HepG2 (cell line): ENCODE measurements around the gene SHE. TPM values are rescaled to one million over a fixed set of nuclear protein-coding genes. Genes with fewer than 3 reads are reported as not detected.

Experiments
- ATF2 ChIP-seq: sonication (generic); formaldehyde crosslinking; IDR thresholded peaks from 2 replicates; pipeline ENCODE4 v1.4.0; 2020; ENCODE audit warnings: missing genetic modification reagents
- CTCF ChIP-seq: sonication (generic); formaldehyde crosslinking; IDR thresholded peaks from 2 replicates; pipeline ENCODE4 v1.5.0; 2020; ENCODE audit warnings: mild to moderate bottlenecking, missing genetic modification reagents, moderate library complexity
- ELF1 ChIP-seq: sonication (generic); formaldehyde crosslinking; IDR thresholded peaks from 2 replicates; pipeline ENCODE4 v1.4.0; 2020; ENCODE audit warnings: missing genetic modification reagents
- GABPA ChIP-seq, 2 experiments: IDR thresholded peaks; 2 replicates each; pipeline ENCODE4 v1.6.1; 2011 to 2016; ENCODE audit warnings: low read depth in 2 of 2, low read length in 1 of 2, missing biosample characterization in 1 of 2, missing genetic modification characterization in 1 of 2
- HNF1A ChIP-seq, 2 experiments: sonication (generic) in 1 of 2; formaldehyde crosslinking in 1 of 2; IDR thresholded peaks; 2 replicates each; pipeline versions ENCODE4 v1.4.0 to v1.6.1; 2016 to 2020; ENCODE audit warnings: borderline replicate concordance in 1 of 2, low read depth in 1 of 2, mild to moderate bottlenecking in 1 of 2, missing genetic modification reagents in 1 of 2
- KDM2A ChIP-seq: sonication (generic); formaldehyde crosslinking; IDR thresholded peaks from 2 replicates; pipeline ENCODE4 v1.4.0; 2020; ENCODE audit warnings: low read depth, missing genetic modification reagents, borderline replicate concordance
- MAF1 ChIP-seq: sonication (generic); formaldehyde crosslinking; IDR thresholded peaks from 2 replicates; pipeline ENCODE4 v1.5.0; 2020; ENCODE audit warnings: missing genetic modification reagents, borderline replicate concordance
- NR2F6 ChIP-seq, 2 experiments: IDR thresholded peaks; 2 replicates each; pipeline ENCODE4 v1.6.1; 2016; ENCODE audit warnings: antibody characterized with exemption in 1 of 2, mild to moderate bottlenecking in 1 of 2
- PHF8 ChIP-seq: sonication (generic); formaldehyde crosslinking; IDR thresholded peaks from 2 replicates; pipeline ENCODE4 v1.5.0; 2020; ENCODE audit warnings: missing genetic modification reagents
- PITX1 ChIP-seq: sonication (generic); formaldehyde crosslinking; IDR thresholded peaks from 2 replicates; pipeline ENCODE4 v1.5.1; 2020; ENCODE audit warnings: mild to moderate bottlenecking, missing genetic modification reagents
- SMC3 ChIP-seq: IDR thresholded peaks from 2 replicates; pipeline ENCODE4 v1.6.1; 2011; ENCODE audit warnings: low read length, improper control_type of control experiment
- TSC22D2 ChIP-seq: sonication (generic); formaldehyde crosslinking; IDR thresholded peaks from 2 replicates; pipeline ENCODE4 v1.5.1; 2020; ENCODE audit warnings: missing genetic modification reagents, mild to moderate bottlenecking, borderline replicate concordance
- ZNF609 ChIP-seq: sonication (generic); formaldehyde crosslinking; IDR thresholded peaks from 2 replicates; pipeline ENCODE4 v1.4.0; 2020; ENCODE audit warnings: mild to moderate bottlenecking, missing genetic modification reagents, borderline replicate concordance
- polyA plus RNA-seq, 8 experiments: library from polyadenylated mRNA; depleted of rRNA in 3 of 8; stranded (reverse) in 7 of 8; unstranded in 1 of 8; fragments of >200 nt; fragmentation: Illumina TruSeq in 4 of 8; extraction: Trizol in 4 of 8; gene quantifications; 2 replicates each; pipeline versions ENCODE4 v1.2.1 to v1.2.3, GENCODE V29; 2011 to 2016; ENCODE audit warnings: low read depth in 4 of 8, missing spikeins in 1 of 8, mixed read lengths in 1 of 8; ENCODE audit not compliant: insufficient read depth in 1 of 8
- total RNA-seq, 5 experiments: library from RNA; depleted of rRNA; stranded (reverse); fragments of >200 nt; fragmentation: Illumina TruSeq; extraction: Trizol; gene quantifications; 2 replicates each; pipeline ENCODE4 v1.2.3, GENCODE V29; 2016; ENCODE audit warnings: low read depth in 1 of 5

Gene SHE
- total and polyA plus RNA-seq, 2 of the 13 experiments (the other 11 are each of a cell fraction or from before 2014, with no cell fraction given) = not detected

GRCh38 chr1:154546264-154547063 is 44.3 kb upstream of the SHE start (continued):
- TF ChIP-seq HNF1A (IDR thresholded peaks at IDR 0.05; ENCODE audit: low read depth) (no peak), HNF1A (CRISPR knock-in tag; IDR thresholded peaks at IDR 0.05; ENCODE audit: borderline replicate concordance) (no peak), KDM2A (CRISPR knock-in tag) (0 out of 2 replicates have a peak, but pooled peaks have one; percentile 29), NR2F6 (IDR thresholded peaks at IDR 0.05) (no peak), NR2F6 (CRISPR knock-in tag; IDR thresholded peaks at IDR 0.05) (peak; percentile 22; the same call in 1 of the 2 replicates), PHF8 (CRISPR knock-in tag) (no peak), CTCF (CRISPR knock-in tag) (peak; percentile 88), MAF1 (CRISPR knock-in tag) (no peak), ZNF609 (CRISPR knock-in tag) (no peak), ELF1 (CRISPR knock-in tag) (0 out of 2 replicates have a peak, but pooled peaks have one; percentile 23), SMC3 (peak; percentile 65), TSC22D2 (no peak), GABPA (IDR thresholded peaks at IDR 0.05; ENCODE audit: low read depth, low read length) (no peak), GABPA (CRISPR knock-in tag; IDR thresholded peaks at IDR 0.05; ENCODE audit: low read depth) (peak; percentile 29; the same call in 1 of the 2 replicates), PITX1 (CRISPR knock-in tag) (0 out of 2 replicates have a peak, but pooled peaks have one; percentile 15), ATF2 (no peak)
